ENCODE data around the gene CDC42BPB.

DNA sequence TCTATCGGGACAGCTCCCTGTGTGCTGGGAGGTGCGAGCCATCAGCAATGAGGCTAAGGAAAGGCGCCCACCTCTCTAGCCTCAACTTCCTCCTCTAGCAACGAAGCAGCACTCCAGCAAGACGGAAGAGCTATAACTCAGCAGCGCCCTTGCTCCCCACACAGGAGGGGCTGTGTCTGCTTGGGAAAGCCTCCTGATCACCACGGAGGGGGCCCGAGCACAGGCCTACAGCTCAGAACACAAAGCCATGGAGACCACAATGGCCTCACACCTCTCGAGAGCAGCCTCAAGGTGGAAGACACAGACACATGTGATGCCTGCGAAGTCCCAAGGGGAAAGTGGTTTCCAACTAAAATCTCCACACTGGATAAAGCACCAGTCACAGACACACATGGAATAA, 60.4 kb downstream of the CDC42BPB start:
- no peak for TF ChIP-seq POLR2A (IDR thresholded peaks at IDR 0.05)
- TF ChIP-seq, protein P1, sequence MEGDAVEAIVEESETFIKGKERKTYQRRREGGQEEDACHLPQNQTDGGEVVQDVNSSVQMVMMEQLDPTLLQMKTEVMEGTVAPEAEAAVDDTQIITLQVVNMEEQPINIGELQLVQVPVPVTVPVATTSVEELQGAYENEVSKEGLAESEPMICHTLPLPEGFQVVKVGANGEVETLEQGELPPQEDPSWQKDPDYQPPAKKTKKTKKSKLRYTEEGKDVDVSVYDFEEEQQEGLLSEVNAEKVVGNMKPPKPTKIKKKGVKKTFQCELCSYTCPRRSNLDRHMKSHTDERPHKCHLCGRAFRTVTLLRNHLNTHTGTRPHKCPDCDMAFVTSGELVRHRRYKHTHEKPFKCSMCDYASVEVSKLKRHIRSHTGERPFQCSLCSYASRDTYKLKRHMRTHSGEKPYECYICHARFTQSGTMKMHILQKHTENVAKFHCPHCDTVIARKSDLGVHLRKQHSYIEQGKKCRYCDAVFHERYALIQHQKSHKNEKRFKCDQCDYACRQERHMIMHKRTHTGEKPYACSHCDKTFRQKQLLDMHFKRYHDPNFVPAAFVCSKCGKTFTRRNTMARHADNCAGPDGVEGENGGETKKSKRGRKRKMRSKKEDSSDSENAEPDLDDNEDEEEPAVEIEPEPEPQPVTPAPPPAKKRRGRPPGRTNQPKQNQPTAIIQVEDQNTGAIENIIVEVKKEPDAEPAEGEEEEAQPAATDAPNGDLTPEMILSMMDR (IDR thresholded peaks at IDR 0.05): no peak
- no peak for TF ChIP-seq POLR2AphosphoS5 (IDR thresholded peaks at IDR 0.05; ENCODE audit: insufficient read depth in 1 of 2, low read depth in 1 of 2)

Data from vagina (tissue), 2 donors.